GM19467 (cell line): ENCODE data around the gene CFH.
"Not testable (repeated sequence)": the region's sequence is repeated elsewhere in the genome, so short reads cannot be mapped to it uniquely, and the experiment has no call there.

Experiments
- ATAC-seq: cut with Tn5 transposase; IDR thresholded peaks from one replicate; pipeline ENCODE4 v1.9.1; 2021; ENCODE audit warnings: mild to moderate bottlenecking, moderate library complexity; ENCODE audit not compliant: unreplicated experiment

CFH gene

GRCh38 chr1:196738730-196739129, 86.9 kb downstream of the CFH start:
- ATAC-seq: no peak

DNA sequence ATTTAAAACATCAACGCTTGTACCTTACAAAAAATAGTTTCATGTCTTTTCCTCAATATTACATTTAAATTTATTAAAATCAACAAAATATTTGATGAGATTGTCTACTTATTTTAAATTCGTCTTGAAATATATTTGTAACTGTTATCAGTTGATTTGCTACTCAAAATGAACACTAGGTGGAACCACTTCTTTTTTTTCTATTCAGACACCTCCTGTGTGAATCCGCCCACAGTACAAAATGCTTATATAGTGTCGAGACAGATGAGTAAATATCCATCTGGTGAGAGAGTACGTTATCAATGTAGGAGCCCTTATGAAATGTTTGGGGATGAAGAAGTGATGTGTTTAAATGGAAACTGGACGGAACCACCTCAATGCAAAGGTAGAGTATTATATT, 91.4 kb downstream of the CFH start:
- peak; percentile 88 for ATAC-seq

- not testable (repeated sequence) for ATAC-seq
Measured at GRCh38 chr1:196765019-196765740, 113.3 kb downstream of the CFH start.

- ATAC-seq: not testable (repeated sequence)
Measured at GRCh38 chr1:196769823-196770222, 118.0 kb downstream of the CFH start.

DNA sequence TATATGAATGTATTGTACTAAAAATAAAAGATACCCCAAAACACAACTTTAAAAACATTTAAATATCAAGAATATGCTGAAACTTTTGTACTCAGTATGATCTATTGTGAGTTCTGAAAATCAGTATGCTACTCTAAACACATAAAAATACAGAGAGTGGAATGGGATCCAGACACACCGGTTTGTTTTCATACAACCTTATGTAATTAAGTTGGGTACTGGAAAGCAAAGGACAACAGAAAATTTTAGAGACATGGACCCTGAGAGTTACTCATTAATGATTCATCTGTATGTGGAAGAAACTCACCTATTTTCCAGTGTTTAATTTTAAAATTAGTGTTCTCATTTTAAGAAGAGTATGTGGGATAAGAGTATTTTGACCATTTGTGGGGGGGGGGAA, 121.9 kb downstream of the CFH start:
- no peak for ATAC-seq

GRCh38 chr1:196774175-196774574, 122.3 kb downstream of the CFH start:
- no peak for ATAC-seq

DNA sequence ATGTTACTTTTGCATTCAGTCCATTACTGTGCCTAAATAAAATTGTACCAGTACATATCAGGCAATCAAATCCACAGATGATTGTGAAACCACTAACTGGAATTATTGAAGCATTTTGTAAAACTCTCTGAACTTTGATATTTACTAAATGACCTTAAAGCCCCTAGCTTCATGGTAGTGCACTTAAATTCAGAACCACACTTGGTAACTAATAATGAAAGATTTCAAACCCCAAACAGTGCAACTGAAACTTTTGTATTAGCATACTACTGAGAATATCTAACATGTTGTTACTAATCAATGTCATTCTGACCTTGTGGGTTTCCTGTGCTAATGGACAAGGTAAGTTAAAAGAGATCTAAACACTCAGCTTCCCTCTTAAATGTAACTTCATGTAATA, 122.8 kb downstream of the CFH start, which contains the start of gene CFHR3:
CFHR3 (plus strand) TSS at position 238 of the 400 bp plus-strand sequence; CDS start at position 285, 47 bp downstream.
- ATAC-seq: peak; percentile 96

DNA sequence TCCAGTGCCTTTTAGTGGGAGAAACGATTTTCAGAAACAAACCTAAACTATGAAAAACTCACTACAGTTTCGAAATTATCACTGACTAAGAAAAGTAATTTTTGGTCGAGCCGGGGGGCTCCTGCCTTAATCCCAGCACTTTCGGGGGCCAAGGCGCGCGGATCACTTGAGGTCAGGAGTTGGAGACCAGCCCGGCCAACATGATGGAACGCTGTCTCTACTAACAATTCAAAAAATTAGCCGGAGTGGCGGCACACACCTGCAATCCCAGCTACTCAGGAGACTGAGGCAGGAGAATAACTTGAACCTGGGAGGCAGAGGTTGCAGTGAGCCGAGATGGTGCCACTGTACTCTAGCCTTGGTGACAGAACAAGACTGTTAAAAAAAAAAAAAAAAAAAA, 125.8 kb downstream of the CFH start:
- ATAC-seq: no peak

DNA sequence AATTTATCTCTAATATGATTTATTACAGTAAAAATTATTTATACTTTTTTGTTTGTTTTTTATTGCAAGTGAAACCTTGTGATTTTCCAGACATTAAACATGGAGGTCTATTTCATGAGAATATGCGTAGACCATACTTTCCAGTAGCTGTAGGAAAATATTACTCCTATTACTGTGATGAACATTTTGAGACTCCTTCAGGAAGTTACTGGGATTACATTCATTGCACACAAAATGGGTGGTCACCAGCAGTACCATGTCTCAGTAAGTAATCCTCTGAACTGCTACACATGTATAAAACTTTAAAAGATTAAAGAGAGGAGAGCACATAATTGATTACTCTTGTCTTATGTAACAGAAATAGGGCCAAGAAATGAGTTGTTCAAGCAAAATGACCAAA, 127.2 kb downstream of the CFH start:
- ATAC-seq: no peak

- ATAC-seq: not testable (repeated sequence)
Measured at GRCh38 chr1:196791252-196791651, 139.4 kb downstream of the CFH start.

- ATAC-seq: not testable (repeated sequence)
Measured at GRCh38 chr1:196794103-196794502, 142.3 kb downstream of the CFH start.
